Measurements from ENCODE around the gene CHRNE. TPM values are rescaled to one million over a fixed set of nuclear protein-coding genes. Genes with fewer than 3 reads are reported as not detected.
"Not testable (repeated sequence)": the region's sequence is repeated elsewhere in the genome, so short reads cannot be mapped to it uniquely, and the experiment has no call there.

The CHRNE gene
- total RNA-seq, 4 donors from 2014 or later = 0.13 to 1.2 (median 0.63) TPM; not detected in 1

GRCh38 chr17:4908711-4909496, 6.0 kb upstream of the CHRNE start:
- Histone ChIP-seq H3K27me3 (peaks cover 0 to 16% (median 3%) of the 10 kb centered on the region in 4 donors), H3K9me3 (no peaks in the 10 kb centered on the region), H3K36me3 (no peaks in the 10 kb centered on the region), H3K27ac (replicated peaks in 1 of 4) (peak overlapping the region; percentile 32 to 62 (median 56)), H3K4me3 (peak overlapping the region in 1 of 4 donors; percentile 1), H3K4me1 (peaks cover 5 to 16% (median 11%) of the 10 kb centered on the region in 4 donors)
- TF ChIP-seq EP300 (IDR thresholded peaks at IDR 0.05) = no peak
- TF ChIP-seq CTCF (IDR thresholded peaks at IDR 0.05) = peak; percentile 66 to 92 (median 89)
- TF ChIP-seq POLR2AphosphoS5 (IDR thresholded peaks at IDR 0.05) = peak; percentile 59 to 65
- no peak for TF ChIP-seq POLR2A (IDR thresholded peaks at IDR 0.05; ENCODE audit: low read depth)
- intact Hi-C loops (cut with DNase I) = loop anchor here (5.0 kb wide), 2 partner anchors 78 to 153 kb away; partner anchors contain the start of gene CAMTA2
- DNase-seq (ENCODE audit: extremely low spot score) = peak; percentile 96
- WGBS = 58% methylated on average over 9 of the region's 20 CpGs

- Histone ChIP-seq H3K9me3 (no peaks in the 10 kb centered on the region), H3K36me3 (no peaks in the 10 kb centered on the region), H3K4me3 (no peak overlapping the region), H3K27me3 (peaks cover 0 to 19% (median 3%) of the 10 kb centered on the region in 4 donors), H3K4me1 (peaks cover 5 to 19% (median 12%) of the 10 kb centered on the region in 4 donors), H3K27ac (replicated peaks in 1 of 4) (peak overlapping the region in 2 of 4 donors; percentile 62)
- DNase-seq (ENCODE audit: extremely low spot score) = no peak
- 70% methylated on average over 2 of the region's 10 CpGs for WGBS
- intact Hi-C loops (cut with DNase I) = loop anchor here (5.0 kb wide), 2 partner anchors 79 to 154 kb away; partner anchors contain the start of gene CAMTA2
- TF ChIP-seq CTCF (IDR thresholded peaks at IDR 0.05) = no peak
- TF ChIP-seq POLR2A (IDR thresholded peaks at IDR 0.05; ENCODE audit: low read depth) = no peak
- no peak for TF ChIP-seq EP300 (IDR thresholded peaks at IDR 0.05)
- TF ChIP-seq POLR2AphosphoS5 (IDR thresholded peaks at IDR 0.05) = no peak
Measured at GRCh38 chr17:4908301-4908700, 5.4 kb upstream of the CHRNE start.

- DNase-seq (ENCODE audit: extremely low spot score); H3K4me3 ChIP-seq; H3K27ac ChIP-seq (replicated peaks in 1 of 4); H3K9me3 ChIP-seq; H3K36me3 ChIP-seq: not testable (repeated sequence)
- intact Hi-C loops (cut with DNase I) = loop anchor here (5.0 kb wide), 2 partner anchors 81 to 156 kb away; partner anchors contain the start of gene CAMTA2
- Histone ChIP-seq H3K27me3 (peaks cover 0 to 24% (median 3%) of the 10 kb centered on the region in 4 donors), H3K4me1 (peaks cover 5 to 28% (median 18%) of the 10 kb centered on the region in 4 donors)
Measured at GRCh38 chr17:4906642-4907041, 3.7 kb upstream of the CHRNE start.

GRCh38 chr17:4902540-4902939, 358 bp downstream of the CHRNE start:
- Histone ChIP-seq H3K4me3 (no peak overlapping the region), H3K27ac (replicated peaks in 1 of 4) (peak overlapping the region in 2 of 4 donors; percentile 36 to 59), H3K4me1 (peaks cover 10 to 47% (median 33%) of the 10 kb centered on the region in 4 donors), H3K36me3 (peaks cover 0 to 2% (median under 1%) of the 10 kb centered on the region in 4 donors), H3K27me3 (peaks cover 0 to 54% (median 26%) of the 10 kb centered on the region in 4 donors), H3K9me3 (no peaks in the 10 kb centered on the region)
- DNase-seq (ENCODE audit: extremely low spot score) = no peak
- WGBS = 83% methylated on average over 8 of the region's 8 CpGs
- intact Hi-C loops (cut with DNase I) = no loop called here
- TF ChIP-seq CTCF (IDR thresholded peaks at IDR 0.05) (no peak), EP300 (IDR thresholded peaks at IDR 0.05) (no peak), POLR2A (IDR thresholded peaks at IDR 0.05; ENCODE audit: low read depth) (no peak), POLR2AphosphoS5 (IDR thresholded peaks at IDR 0.05) (no peak)

- Histone ChIP-seq H3K4me3 (peak overlapping the region in 2 of 4 donors; percentile 46 to 53), H3K4me1 (peaks cover 10 to 47% (median 33%) of the 10 kb centered on the region in 4 donors), H3K36me3 (peaks cover under 1 to 9% (median 6%) of the 10 kb centered on the region in 4 donors), H3K9me3 (no peaks in the 10 kb centered on the region), H3K27ac (replicated peaks in 1 of 4) (peak overlapping the region in 2 of 4 donors; percentile 36 to 59), H3K27me3 (peaks cover 0 to 54% (median 26%) of the 10 kb centered on the region in 4 donors)
- 50% methylated on average over 19 of the region's 48 CpGs for WGBS
- DNase-seq (ENCODE audit: extremely low spot score) = no peak
- TF ChIP-seq POLR2AphosphoS5 (IDR thresholded peaks at IDR 0.05) = peak; percentile 25 to 53
- no peak for TF ChIP-seq POLR2A (IDR thresholded peaks at IDR 0.05; ENCODE audit: low read depth)
- intact Hi-C loops (cut with DNase I) = no loop called here
Measured at GRCh38 chr17:4901648-4902344, 1.1 kb downstream of the CHRNE start.

All from esophagus muscularis mucosa (tissue), 4 donors.